SHP77 treated with DMSO at 0.1 percent for 48 hours (cell line): ENCODE measurements around the gene GAS6.
A peak's percentile ranks its signal among the peaks of the same experiment; 100 is the strongest.

Experiments
- DNase-seq: peaks from one replicate; lab custom pipeline; 2025; lab: John Stamatoyannopoulos, UW

The GAS6 gene

GRCh38 chr13:113819731-113820715 is 43.9 kb downstream of the GAS6 start:
- DNase-seq: no peak

DNA sequence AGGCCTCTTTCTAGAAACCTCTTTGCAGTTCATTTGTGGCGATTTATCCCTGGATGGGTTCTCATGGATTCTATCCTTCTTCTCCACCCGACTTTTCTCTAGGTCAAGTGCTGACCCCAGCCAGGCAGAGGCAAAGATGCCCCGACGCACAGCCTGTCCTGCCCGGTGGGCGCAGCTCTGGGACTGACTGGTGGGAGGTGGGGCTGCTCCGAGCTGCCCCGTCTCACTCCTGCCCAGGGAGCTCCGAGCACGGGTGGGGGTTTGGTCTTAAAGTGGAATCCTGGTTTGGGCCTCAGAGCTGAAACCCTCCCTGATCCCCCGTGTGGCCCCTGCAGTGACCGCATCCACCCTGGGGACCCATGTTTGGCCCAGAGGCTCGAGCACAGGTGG is 44.5 kb downstream of the GAS6 start:
- DNase-seq: no peak

- no peak for DNase-seq
These were observed 45.1 kb downstream of the GAS6 start for GRCh38 chr13:113818700-113819295.

DNA sequence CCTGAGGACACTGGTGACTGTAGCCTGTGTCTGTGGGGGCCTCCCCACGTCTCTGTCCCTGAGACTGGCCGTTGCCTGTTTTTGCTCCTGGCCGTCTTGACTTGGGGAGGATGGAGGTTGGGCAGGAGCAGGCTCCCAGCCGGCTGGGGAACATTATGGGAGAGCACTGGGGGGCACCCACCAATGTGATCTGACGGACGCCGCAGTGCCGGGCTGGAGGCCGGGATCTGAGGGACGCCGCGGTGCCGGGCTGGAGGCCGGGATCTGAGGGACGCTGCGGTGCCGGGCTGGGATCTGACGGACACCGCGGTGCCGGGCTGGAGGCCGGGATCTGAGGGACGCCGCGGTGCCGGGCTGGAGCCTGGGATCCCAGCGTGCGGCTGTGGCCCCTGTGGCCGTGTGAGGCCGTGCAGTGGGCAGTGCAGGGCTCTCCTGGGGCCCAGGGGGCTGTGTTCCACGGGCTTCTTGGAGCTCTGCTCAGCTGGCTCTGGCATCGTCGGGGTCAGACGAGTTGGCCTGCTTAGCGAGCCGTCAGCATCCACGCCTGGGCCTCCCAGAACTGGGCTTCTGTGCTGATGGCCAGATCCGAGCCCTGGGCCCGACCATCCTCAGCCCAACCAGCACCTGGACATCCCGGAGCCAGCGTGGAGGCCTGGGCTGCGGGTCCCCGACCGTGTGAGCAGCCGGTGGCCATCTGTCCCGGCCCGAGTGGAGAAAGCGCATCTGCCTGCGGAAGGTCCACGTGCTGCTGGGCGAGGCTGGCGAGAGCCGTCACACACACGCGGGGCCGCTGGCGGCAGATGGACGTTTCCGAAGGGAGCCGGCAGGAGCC is 45.8 kb downstream of the GAS6 start:
- DNase-seq: no peak

- DNase-seq: peak; percentile 64
These were observed 46.7 kb downstream of the GAS6 start for GRCh38 chr13:113816946-113817859.

DNA sequence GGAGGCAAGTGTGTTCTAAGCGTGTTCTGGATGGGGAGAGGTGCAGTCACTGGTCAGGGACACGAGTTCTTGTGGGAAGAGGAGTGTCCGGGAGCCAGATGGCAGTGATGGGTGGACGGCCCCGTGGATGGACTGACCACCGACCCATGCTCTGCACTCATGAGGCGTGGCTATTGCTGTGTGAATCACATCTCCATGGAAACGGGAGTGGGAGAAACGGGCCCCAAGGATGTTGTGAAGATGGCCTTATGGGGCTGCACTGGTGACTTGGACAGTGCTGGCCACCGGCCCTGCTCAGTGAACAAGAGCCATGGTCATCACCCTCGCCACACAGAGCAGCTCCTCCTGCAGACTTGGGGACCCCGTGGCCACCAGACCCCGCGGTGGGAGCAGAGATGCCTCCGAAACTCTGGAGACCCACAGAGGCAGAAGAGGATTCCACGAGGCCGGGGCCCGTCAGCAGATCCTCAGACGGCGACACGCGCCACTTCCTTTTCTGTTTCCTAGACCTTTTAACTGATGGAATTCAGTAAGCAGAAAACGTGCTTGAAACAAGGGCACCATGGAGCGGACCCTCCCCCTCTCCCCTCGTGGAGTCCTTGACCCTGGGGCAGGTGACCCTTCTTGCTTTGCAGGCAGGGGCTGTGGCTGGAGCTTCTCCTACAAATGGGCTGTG is 47.5 kb downstream of the GAS6 start:
- DNase-seq: no peak

- DNase-seq: peak; percentile 94
These were observed 48.5 kb downstream of the GAS6 start for GRCh38 chr13:113815151-113816058.

GRCh38 chr13:113814435-113814821 is 49.4 kb downstream of the GAS6 start:
- DNase-seq: no peak

GRCh38 chr13:113813749-113814434 is 50.0 kb downstream of the GAS6 start:
- no peak for DNase-seq

DNA sequence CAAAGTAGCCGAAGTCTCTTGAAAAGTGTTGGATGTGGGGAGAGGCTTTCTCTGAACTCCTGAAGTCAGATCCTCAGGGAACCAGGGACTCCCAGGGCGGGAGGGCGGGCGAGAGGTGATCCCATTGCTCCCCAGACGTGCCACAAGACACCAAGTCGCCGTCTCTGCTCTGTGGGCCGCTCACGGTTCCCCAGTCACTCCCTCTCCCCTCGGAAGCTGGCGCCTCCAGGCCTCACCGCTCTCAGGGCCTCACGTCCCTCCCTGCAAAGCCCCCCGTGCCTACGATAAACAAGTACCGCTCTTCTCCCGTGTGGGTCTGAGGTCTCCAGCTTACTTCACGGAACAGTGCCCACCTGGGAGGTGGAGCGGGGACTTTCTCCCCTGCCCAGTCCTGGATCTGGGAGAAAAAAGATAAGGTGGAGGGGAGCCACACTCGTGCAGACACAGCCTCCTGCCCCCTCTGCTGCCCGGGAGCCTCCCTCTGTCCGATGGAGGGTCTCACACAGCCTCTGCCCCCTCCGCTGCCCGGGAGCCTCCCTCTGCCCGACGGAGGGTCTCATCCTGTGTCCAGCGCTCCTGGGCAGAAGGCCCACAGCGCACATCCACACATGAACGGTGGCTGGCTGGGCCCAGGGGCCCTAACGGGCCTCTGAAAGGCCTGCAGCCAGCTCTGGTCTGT is 50.7 kb downstream of the GAS6 start:
- DNase-seq: no peak

DNA sequence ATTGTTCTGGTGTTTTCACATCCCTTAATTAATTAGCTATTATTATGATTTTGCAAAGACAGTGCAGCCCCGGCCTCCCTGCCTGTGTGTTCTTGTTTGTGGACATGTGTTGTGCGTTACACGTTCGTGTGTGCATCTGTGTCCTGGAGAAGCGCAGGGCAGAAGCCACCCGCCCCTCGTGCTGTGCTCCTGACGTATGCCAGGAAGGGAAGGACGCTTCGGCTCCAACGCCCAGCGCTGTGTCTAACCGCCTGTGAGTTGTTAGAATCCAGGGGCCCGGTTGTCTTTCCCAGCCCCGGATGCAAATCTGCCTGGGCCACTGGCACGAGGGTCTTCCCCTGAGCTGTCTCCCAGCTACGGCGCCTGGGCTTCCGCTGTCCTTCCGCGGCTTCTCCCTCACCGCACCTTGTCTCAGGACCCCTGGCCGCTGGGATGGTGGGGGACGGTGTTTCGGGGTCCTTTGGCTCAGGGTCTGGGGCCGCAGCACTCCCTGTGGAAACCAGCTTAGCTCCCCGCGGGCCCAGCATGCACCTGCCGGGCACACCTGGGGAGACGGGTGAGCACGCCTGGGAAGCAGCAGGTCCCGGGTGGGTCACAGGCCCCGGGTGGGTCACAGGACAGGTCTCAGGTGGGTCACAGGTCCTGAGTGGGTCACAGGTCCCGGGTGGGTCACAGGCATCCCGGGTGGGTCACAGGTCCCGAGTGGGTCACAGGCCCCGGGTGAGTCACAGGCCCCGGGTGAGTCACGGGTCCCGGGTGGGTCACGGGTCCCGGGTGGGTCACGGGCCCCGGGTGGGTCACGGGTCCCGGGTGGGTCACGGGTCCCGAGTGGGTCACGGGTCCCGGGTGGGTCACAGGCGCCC is 51.5 kb downstream of the GAS6 start:
- DNase-seq: no peak

- DNase-seq: no peak
These were observed 52.6 kb downstream of the GAS6 start for GRCh38 chr13:113811081-113811928.

- DNase-seq: no peak
These were observed 53.2 kb downstream of the GAS6 start for GRCh38 chr13:113810640-113811039.

DNA sequence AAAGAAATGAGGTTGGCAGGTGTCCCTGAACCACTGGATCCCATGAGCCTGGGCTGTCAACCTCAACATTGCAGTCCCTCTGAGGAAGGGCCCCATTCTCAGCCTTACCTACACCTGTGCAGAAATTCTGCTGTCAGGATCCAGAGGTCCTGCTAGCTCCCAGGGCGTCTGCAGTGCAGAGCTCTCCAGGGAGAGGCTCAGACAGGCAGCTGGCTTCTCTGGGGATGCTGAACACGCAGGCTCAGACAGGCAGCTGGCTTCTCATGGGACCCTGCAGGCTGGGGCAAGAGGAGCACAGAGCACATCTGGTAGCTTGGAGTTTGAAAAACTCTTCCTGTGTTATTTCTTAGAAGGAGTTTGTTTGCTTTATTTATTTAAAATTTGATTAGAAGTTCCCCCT is 53.9 kb downstream of the GAS6 start:
- no peak for DNase-seq

GRCh38 chr13:113808058-113808834 is 55.6 kb downstream of the GAS6 start:
- no peak for DNase-seq

DNA sequence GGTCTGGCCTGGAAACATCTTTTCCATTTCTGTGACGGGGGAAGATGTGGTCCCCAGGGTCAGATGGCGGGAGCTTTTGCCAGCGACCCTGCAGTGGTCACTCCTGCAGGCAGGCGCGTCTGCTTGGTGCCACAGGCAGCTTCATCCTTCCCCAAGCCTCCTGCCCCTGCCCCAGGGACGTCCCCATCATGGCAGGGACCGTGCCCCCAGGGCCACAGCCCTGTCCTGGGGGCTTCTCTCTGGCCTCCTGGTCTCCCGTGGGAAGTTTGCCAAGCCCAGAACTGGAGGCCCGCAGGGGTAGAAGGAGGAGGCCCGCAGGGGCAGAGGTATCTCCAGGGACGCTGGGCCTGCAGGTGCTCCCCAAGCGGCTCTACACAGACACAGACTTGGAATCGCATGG is 57.4 kb downstream of the GAS6 start:
- DNase-seq: no peak
